ENCODE results near the gene SLC25A43.
A peak's percentile ranks its signal among the peaks of the same experiment; 100 is the strongest.
"Not testable (repeated sequence)": the region's sequence is repeated elsewhere in the genome, so short reads cannot be mapped to it uniquely, and the experiment has no call there.

The SLC25A43 gene

DNA sequence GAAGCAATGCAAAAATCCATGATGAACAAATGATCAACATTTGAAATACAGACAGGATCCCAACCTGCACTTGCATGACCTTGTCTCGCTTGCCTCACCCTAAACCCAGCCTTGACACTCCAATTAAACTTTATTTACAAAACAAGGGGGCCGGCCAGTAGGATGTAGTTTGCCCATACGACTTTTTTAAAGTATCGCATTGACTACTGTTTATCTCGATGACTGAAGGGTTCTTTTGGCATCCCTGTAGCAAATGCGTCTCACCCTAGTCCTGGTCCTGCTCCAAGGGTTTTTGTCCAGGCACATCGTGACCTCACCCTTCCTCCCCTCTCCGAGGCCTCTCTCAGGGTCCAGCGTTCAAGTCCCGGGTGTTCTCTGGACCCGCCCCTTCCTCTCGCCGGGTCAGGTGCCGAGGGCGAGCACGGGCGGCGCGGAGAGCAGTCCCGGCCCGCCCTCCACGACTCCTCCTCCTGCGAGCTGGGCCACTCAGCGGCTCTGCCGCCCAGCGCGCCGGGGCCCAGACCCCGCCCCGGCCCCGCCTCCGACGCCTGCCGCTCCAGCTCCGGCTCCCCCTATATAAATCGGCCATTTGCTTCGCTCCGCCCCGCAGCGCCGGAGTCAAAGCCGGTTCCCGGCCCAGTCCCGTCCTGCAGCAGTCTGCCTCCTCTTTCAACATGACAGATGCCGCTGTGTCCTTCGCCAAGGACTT lies 68.9 kb downstream of the SLC25A43 start, which contains the start of gene SLC25A5:
TSS of gene SLC25A5 (plus strand) at position 603 of the 709 bp plus-strand sequence. CDS start at position 675, 72 bp downstream.
- DNase-seq (ENCODE audit: low read depth, low spot score), result peak; percentile 52

- DNase-seq (ENCODE audit: low read depth, low spot score), result peak; percentile 68
These were observed 69.6 kb downstream of the SLC25A43 start for GRCh38 chrX:119468551-119469312.

DNA sequence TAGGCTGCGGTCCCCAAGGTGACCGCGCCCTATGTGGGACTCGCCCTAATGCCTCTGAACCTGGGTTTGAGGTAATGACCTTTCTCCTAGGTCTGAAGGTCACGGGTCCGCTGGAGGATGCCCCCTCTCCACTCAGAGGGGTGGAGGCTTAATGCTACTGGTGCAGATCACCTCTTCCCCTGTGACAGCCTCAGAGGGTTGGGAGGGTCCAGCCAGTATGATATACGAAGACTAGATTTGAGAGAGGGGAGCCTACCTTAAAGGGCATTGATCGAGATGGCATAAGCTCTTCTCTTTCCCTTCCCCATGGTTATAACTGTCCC lies 70.1 kb downstream of the SLC25A43 start:
- DNase-seq (ENCODE audit: low read depth, low spot score), result no peak

- DNase-seq (ENCODE audit: low read depth, low spot score), result no peak
These were observed 75.7 kb downstream of the SLC25A43 start for GRCh38 chrX:119474615-119475388.

- DNase-seq (ENCODE audit: low read depth, low spot score), result no peak
These were observed 76.4 kb downstream of the SLC25A43 start for GRCh38 chrX:119475389-119476101.

- no peak for DNase-seq (ENCODE audit: low read depth, low spot score)
These were observed 78.7 kb downstream of the SLC25A43 start for GRCh38 chrX:119477812-119478232.

DNA sequence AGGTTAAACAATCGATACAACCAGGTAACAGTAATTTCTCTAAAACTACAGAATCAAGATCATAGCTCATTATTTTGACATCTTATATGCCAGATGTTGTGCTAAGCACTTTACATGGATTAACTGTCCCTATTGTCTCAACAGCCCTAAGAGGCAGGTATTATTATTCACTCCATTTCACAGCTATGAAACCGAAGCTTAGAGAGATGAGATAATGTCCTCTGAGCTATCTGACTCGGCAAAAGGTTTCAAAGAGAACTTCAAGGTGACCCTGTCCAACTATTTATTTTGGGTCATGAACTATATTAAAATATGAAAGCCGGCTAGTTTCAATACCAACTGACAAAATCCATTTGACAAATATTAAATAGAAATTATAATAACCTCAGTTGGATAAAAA lies 79.4 kb downstream of the SLC25A43 start:
- no peak for DNase-seq (ENCODE audit: low read depth, low spot score)

DNA sequence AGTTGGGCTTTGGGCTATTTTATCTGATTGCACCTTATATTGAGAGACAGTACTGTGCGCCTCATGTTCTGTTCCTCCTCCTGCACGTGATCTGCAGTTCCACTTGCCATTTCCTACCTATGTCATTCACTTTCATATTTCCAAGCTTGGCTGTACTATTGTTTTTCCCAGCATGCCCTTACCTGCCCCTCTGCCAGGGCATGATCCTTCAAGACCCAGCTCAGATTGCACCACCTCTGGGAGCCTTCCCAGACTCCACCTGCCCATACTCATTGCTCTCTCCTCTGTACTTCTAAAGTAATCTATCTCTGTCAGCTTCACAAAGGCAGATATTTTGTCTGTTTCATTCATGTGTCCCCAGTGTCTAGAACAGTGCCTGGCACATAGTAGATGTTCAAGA lies 80.7 kb downstream of the SLC25A43 start:
- DNase-seq (ENCODE audit: low read depth, low spot score), result no peak

DNA sequence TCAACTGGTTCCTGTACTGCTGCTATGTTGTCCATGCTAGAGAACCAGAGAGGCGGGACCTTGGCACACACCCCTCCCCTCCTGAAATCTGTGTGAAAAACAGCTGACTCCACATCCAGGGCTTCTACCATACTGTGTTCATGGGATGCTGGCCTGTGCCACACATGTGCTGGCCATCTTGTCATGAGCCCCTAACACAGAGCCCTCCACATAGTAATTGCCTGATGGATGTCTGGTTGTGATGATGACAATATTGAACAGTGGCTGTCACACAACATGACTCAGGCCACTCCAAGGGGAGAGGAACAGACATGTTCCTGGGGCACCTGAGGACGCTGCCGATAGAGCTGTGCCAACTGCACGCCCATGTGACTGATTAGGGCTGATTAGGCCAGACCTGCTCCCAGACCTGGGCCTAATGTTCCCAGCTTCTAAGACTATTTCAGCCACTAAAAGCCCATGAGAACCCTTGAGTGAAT lies 82.2 kb downstream of the SLC25A43 start:
- no peak for DNase-seq (ENCODE audit: low read depth, low spot score)

- no peak for DNase-seq (ENCODE audit: low read depth, low spot score)
These were observed 82.9 kb downstream of the SLC25A43 start for GRCh38 chrX:119482041-119482440.

DNA sequence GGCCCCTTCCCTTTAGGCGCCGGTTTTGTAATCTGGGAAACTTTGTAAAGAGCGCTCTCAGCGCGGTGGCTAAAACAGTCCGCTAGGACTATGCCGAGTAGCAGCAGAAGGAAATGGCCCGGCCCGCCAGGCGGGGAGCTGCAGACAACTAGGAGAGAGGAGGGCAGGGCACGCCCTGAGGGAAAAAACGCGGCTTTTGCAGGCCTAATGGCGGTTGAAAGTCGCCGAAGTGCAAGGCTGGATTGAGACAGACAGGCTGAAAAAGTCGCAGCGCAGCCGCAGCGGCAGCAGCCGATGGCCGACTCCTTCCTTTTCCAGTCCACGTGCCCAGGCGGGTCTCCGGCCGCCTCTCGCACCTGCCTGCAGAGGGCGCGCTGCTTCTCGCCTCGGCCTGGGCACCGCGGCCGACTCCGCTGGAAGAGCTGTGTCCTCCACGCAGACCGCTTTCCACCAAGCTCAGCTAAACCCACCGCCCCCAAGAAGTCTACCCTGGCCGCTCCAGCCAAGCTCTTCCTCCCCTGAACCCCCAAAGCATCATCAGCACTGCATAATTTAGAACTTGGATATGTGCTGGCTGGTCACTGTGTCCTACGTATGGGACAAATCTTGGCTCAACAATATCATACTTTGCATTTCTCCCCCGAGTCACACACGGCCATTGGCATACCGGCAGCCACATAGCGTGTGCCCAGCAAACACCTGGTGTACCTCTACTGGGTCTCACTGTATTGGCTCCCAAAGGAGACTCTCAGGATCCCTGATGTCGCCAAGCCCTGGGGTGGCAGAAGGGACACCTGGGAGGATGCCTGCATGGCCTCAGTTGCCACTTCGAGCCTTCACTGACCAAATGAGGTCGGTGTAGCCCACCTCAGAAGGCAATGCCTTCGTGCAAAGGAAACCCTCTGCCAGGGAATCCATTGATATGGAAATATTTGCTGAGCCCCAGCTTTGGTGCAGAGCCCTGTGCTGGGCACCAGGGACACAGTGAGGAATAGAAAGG lies 83.6 kb downstream of the SLC25A43 start:
- no peak for DNase-seq (ENCODE audit: low read depth, low spot score)

DNA sequence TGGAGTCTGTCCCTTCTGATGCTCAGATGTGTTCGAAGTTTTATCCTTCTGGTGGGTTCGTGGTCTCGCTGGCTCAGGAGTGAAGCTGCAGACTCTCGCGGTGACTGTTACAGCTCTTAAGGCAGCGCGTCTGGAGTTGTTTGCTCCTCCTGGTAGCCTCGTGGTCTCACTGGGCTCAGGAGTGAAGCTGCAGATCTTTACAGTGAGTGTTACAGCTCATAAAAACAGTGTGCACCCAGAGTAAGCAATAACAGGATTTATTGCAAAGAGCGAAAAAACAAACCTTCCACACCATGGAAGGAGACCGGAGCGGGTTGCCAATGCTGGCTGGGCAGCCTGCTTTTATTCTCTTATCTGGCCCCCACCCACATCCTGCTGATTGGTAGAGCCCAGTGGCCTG lies 87.6 kb downstream of the SLC25A43 start:
- DNase-seq (ENCODE audit: low read depth, low spot score), result no peak

DNA sequence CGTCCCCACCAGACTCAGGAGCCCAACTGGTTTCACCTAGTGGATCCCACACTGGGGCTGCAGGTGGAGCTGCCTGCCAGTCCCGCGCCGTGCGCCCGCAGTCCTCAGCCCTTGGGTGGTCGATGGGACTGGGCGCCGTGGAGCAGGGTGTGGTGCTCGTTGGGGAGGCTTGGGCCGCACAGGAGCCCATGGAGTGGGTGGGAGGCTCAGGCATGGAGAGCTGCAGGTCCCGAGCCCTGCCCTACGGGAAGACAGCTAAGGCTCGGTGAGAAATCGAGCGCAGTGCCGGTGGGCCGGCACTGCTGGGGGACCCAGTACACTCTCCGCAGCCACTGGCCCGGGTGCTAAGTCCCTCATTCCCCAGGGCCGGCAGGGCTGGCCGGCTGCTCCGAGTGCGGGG lies 88.6 kb downstream of the SLC25A43 start:
- DNase-seq (ENCODE audit: low read depth, low spot score), result not testable (repeated sequence)

GRCh38 chrX:119488749-119489148 lies 89.6 kb downstream of the SLC25A43 start:
- no peak for DNase-seq (ENCODE audit: low read depth, low spot score)

DNA sequence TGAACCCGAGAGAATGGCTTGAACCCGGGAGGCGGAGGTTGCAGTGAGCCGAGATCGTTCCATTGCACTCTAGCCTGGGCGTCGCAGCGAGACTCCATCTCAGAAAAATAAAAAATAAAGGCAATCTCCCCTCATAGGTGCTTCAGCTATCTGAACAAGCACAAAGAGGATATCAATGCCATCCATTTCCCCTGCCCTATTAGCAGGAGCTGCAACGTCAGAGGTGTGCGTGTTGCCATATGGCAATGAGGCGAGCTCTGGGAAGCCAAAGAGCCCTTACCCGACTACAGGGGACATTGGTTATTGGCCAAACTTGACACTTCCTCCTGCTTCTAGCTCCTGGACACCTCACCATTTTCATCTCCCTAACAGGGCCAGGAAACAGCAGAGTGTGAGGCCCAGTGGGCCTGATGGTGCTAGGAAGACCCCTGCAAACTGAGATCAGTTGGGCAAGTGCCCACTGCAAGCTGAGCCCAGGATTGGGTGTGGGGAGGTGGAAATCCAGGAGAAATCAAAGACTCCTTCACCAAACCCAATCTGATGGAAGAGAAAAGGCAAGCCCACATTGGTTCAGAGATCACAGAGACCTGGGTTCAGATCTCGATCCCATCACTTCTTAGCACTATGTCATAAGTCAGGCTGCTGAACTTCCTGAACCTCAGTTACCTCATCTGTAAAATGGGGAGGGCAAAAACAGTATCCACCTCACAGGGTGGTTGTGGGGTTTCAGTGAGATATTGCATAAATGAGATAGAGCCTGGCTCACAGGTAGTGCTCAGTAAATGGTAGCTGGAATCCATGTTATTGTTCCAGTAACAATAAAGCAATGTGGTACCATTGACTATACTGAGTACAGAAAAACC lies 90.3 kb downstream of the SLC25A43 start:
- DNase-seq (ENCODE audit: low read depth, low spot score), result no peak

- DNase-seq (ENCODE audit: low read depth, low spot score), result no peak
These were observed 93.3 kb downstream of the SLC25A43 start for GRCh38 chrX:119492463-119492862.

- not testable (repeated sequence) for DNase-seq (ENCODE audit: low read depth, low spot score)
These were observed 94.8 kb downstream of the SLC25A43 start for GRCh38 chrX:119493851-119494495.
